Peyer's patch (tissue), 4 donors: Measurements from ENCODE around the gene ATP8A1.

Experiments used
- POLR2A ChIP-seq, 2 donors: fragments of 450-650 bp; IDR thresholded peaks; one replicate each; pipeline ENCODE4 v1.5.1; 2017; ENCODE audit warnings: antibody characterized with exemption in 2 of 2, mild to moderate bottlenecking in 2 of 2, moderate library complexity in 2 of 2
- TF ChIP-seq, protein P1 (sequence below), 6 experiments: fragments of 450-650 bp in 4 of 6; fragments of 200-600 bp in 2 of 6; sonication (generic) in 1 of 6; IDR thresholded peaks; one replicate each; pipeline ENCODE4 v1.5.1; 2017 to 2019; ENCODE audit warnings: antibody characterized with exemption in 6 of 6, mild to moderate bottlenecking in 3 of 6, moderate library complexity in 1 of 6

DNA sequence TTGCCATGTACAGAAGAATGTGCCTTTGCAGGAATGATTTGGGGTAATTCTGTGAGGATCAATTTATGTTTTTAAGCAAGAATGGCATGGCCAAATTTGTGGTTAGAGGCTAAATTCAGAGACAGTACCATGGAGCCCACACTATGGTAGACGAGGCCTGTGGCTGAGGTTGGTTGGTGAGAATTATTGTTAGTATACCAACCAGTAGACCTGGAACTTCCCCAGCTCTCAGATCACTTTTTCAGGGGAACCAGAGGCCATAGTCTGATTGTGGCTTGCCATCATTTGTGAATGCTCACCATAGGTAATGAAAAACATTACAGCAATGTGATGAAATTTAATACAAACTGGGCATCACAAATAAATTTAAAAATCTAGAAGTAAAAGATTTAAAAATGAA lies 203.3 kb downstream of the ATP8A1 start:
- TF ChIP-seq, protein P1, sequence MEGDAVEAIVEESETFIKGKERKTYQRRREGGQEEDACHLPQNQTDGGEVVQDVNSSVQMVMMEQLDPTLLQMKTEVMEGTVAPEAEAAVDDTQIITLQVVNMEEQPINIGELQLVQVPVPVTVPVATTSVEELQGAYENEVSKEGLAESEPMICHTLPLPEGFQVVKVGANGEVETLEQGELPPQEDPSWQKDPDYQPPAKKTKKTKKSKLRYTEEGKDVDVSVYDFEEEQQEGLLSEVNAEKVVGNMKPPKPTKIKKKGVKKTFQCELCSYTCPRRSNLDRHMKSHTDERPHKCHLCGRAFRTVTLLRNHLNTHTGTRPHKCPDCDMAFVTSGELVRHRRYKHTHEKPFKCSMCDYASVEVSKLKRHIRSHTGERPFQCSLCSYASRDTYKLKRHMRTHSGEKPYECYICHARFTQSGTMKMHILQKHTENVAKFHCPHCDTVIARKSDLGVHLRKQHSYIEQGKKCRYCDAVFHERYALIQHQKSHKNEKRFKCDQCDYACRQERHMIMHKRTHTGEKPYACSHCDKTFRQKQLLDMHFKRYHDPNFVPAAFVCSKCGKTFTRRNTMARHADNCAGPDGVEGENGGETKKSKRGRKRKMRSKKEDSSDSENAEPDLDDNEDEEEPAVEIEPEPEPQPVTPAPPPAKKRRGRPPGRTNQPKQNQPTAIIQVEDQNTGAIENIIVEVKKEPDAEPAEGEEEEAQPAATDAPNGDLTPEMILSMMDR (IDR thresholded peaks at IDR 0.05): no peak
- no peak for TF ChIP-seq POLR2A (IDR thresholded peaks at IDR 0.05)
